ENCODE data around the gene ELP2.

The ELP2 gene

GRCh38 chr18:36124841-36125240, 4.9 kb upstream of the ELP2 start:
- DNase-seq: no peak

- no peak for DNase-seq
Observed at GRCh38 chr18:36126668-36127067, 3.0 kb upstream of the ELP2 start.

GRCh38 chr18:36127836-36128529, 1.7 kb upstream of the ELP2 start:
- DNase-seq: no peak

- no peak for DNase-seq
Observed at GRCh38 chr18:36128530-36128870, 1.2 kb upstream of the ELP2 start.

GRCh38 chr18:36128907-36129299, 796 bp upstream of the ELP2 start:
- DNase-seq: no peak

GRCh38 chr18:36130039-36130831, 536 bp downstream of the ELP2 start:
- no peak for DNase-seq

GRCh38 chr18:36130883-36131653, 1.4 kb downstream of the ELP2 start:
- no peak for DNase-seq

GRCh38 chr18:36131692-36132483, 2.2 kb downstream of the ELP2 start:
- DNase-seq: no peak

- DNase-seq: no peak
Observed at GRCh38 chr18:36132756-36133155, 3.1 kb downstream of the ELP2 start.

GRCh38 chr18:36135264-36135663, 5.6 kb downstream of the ELP2 start:
- DNase-seq: no peak

GRCh38 chr18:36139245-36139644, 9.5 kb downstream of the ELP2 start:
- no peak for DNase-seq

- DNase-seq: no peak
Observed at GRCh38 chr18:36141576-36141975, 11.9 kb downstream of the ELP2 start.

- DNase-seq: no peak
Observed at GRCh38 chr18:36142751-36143150, 13.1 kb downstream of the ELP2 start.

GRCh38 chr18:36143391-36143790, 13.7 kb downstream of the ELP2 start:
- DNase-seq: no peak

GRCh38 chr18:36149514-36150289, 20.0 kb downstream of the ELP2 start:
- DNase-seq: no peak

- DNase-seq: no peak
Observed at GRCh38 chr18:36152781-36153180, 23.1 kb downstream of the ELP2 start.

- no peak for DNase-seq
Observed at GRCh38 chr18:36153203-36153602, 23.5 kb downstream of the ELP2 start.

GRCh38 chr18:36153771-36154170, 24.1 kb downstream of the ELP2 start:
- DNase-seq: no peak

GRCh38 chr18:36155851-36156757, 26.4 kb downstream of the ELP2 start:
- no peak for DNase-seq

GRCh38 chr18:36157441-36157840, 27.7 kb downstream of the ELP2 start:
- no peak for DNase-seq

GRCh38 chr18:36158266-36158867, 28.7 kb downstream of the ELP2 start:
- no peak for DNase-seq
